Choroid plexus epithelial cell (primary cell): ENCODE results near the gene GATA6.

Experiments used
- DNase-seq: peaks from one replicate; pipeline ENCODE4 v3.0.0-alpha.2; 2010; ENCODE audit warnings: low read depth
- H3K4me3 ChIP-seq: 2 replicates; pipeline ENCODE4 v1.5.1; 2011; ENCODE audit warnings: low read depth, mild to moderate bottlenecking, control low read depth, low read length, moderate library complexity
- CTCF ChIP-seq: conservative IDR thresholded peaks from 2 replicates; pipeline ENCODE4 v1.5.1; 2011; ENCODE audit warnings: low read depth, mild to moderate bottlenecking, control low read depth, inconsistent platforms, low read length, moderate library complexity

Gene GATA6

GRCh38 chr18:22226801-22227200 is 57.4 kb downstream of the GATA6 start:
- DNase-seq, result peak; percentile 26
- H3K4me3 ChIP-seq, result no peak overlapping the region
- no peak for TF ChIP-seq CTCF

- peak; percentile 44 for DNase-seq
- H3K4me3 ChIP-seq, result no peak overlapping the region
- TF ChIP-seq CTCF, result no peak
These were observed 59.6 kb downstream of the GATA6 start for GRCh38 chr18:22228976-22229375.

GRCh38 chr18:22229456-22230124 is 60.2 kb downstream of the GATA6 start:
- H3K4me3 ChIP-seq, result no peak overlapping the region
- DNase-seq, result no peak
- TF ChIP-seq CTCF, result no peak

- no peak overlapping the region for H3K4me3 ChIP-seq
- no peak for TF ChIP-seq CTCF
- DNase-seq, result peak; percentile 80
These were observed 61.1 kb downstream of the GATA6 start for GRCh38 chr18:22230471-22230945.

GRCh38 chr18:22233266-22233665 is 63.9 kb downstream of the GATA6 start:
- no peak for TF ChIP-seq CTCF

GRCh38 chr18:22238036-22238435 is 68.6 kb downstream of the GATA6 start:
- DNase-seq, result no peak
- H3K4me3 ChIP-seq, result no peak overlapping the region
- no peak for TF ChIP-seq CTCF

More at GRCh38 chr18:22233266-22233665, 63.9 kb downstream of the GATA6 start:
- no peak overlapping the region for H3K4me3 ChIP-seq
- no peak for DNase-seq

GRCh38 chr18:22238681-22239080 is 69.3 kb downstream of the GATA6 start:
- no peak for TF ChIP-seq CTCF
- DNase-seq, result no peak
- H3K4me3 ChIP-seq, result no peak overlapping the region
